SK-N-SH treated with all-trans-retinoic acid at 6 μM for 48 hours (cell line): ENCODE data around the gene PCDHGA1.
A peak's percentile ranks its signal among the peaks of the same experiment; 100 is the strongest.
"Not testable (repeated sequence)": the region's sequence is repeated elsewhere in the genome, so short reads cannot be mapped to it uniquely, and the experiment has no call there.

Experiments used
- ATAC-seq: fragments of 200-7000 bp; cut with Tn5 transposase; 3 replicates; pipeline ENCODE4 v1.9.1; 2020; ENCODE audit warnings: mild to moderate bottlenecking, moderate library complexity
- ARNTL ChIP-seq: fragments of 450-650 bp; formaldehyde crosslinking; IDR thresholded peaks from 2 replicates; pipeline ENCODE4 v1.5.0; 2020; ENCODE audit warnings: low read depth, mild to moderate bottlenecking, moderate library complexity, borderline replicate concordance
- BACH2 ChIP-seq: fragments of 250-450 bp; sonication (Bioruptor Pico); IDR thresholded peaks from 2 replicates; pipeline ENCODE4 v1.9.0; 2021; ENCODE audit warnings: mild to moderate bottlenecking, borderline replicate concordance
- CREB5 ChIP-seq: fragments of 250-450 bp; sonication (Bioruptor Pico); IDR thresholded peaks from 2 replicates; pipeline ENCODE4 v1.5.1; 2020; ENCODE audit warnings: low read depth, mild to moderate bottlenecking, moderate library complexity
- CSDC2 ChIP-seq: fragments of 250-450 bp; sonication (Bioruptor Pico); IDR thresholded peaks from 2 replicates; pipeline ENCODE4 v1.5.0; 2020; ENCODE audit warnings: mild to moderate bottlenecking, moderate library complexity
- CSRNP3 ChIP-seq: fragments of 250-450 bp; sonication (Bioruptor Pico); IDR thresholded peaks from 2 replicates; pipeline ENCODE4 v1.5.1; 2021; ENCODE audit warnings: mild to moderate bottlenecking, moderate library complexity
- ESRRG ChIP-seq: fragments of 250-450 bp; sonication (Bioruptor Pico); IDR thresholded peaks from 2 replicates; pipeline ENCODE4 v1.6.1; 2021; ENCODE audit warnings: mild to moderate bottlenecking
- GLIS3 ChIP-seq: fragments of 250-450 bp; sonication (Bioruptor Pico); IDR thresholded peaks from 2 replicates; pipeline ENCODE4 v1.5.0; 2020; ENCODE audit warnings: mild to moderate bottlenecking, moderate library complexity
- ISL1 ChIP-seq: fragments of 250-450 bp; sonication (Bioruptor Pico); IDR thresholded peaks from 2 replicates; pipeline ENCODE4 v2.1.2; 2022; ENCODE audit warnings: mild to moderate bottlenecking, moderate library complexity
- OSR1 ChIP-seq: fragments of 250-450 bp; sonication (Bioruptor Pico); IDR thresholded peaks from 2 replicates; pipeline ENCODE4 v1.8.0; 2022; ENCODE audit warnings: moderate library complexity, mild to moderate bottlenecking, inconsistent platforms
- PATZ1 ChIP-seq: fragments of 250-450 bp; sonication (Bioruptor Pico); IDR thresholded peaks from 2 replicates; pipeline ENCODE4 v1.8.0; 2020; ENCODE audit warnings: mild to moderate bottlenecking, moderate library complexity, borderline replicate concordance
- POU6F1 ChIP-seq: fragments of 250-450 bp; sonication (Bioruptor Pico); IDR thresholded peaks from 2 replicates; pipeline ENCODE4 v1.8.0; 2021; ENCODE audit warnings: low read depth, mild to moderate bottlenecking, moderate library complexity, borderline replicate concordance
- PPARA ChIP-seq: fragments of 250-450 bp; sonication (Bioruptor Pico); IDR thresholded peaks from 2 replicates; pipeline ENCODE4 v1.5.0; 2020; ENCODE audit warnings: mild to moderate bottlenecking, borderline replicate concordance
- RARB ChIP-seq: fragments of 250-450 bp; sonication (Bioruptor Pico); IDR thresholded peaks from 2 replicates; pipeline ENCODE4 v1.8.0; 2021; ENCODE audit warnings: mild to moderate bottlenecking, moderate library complexity
- SNAI2 ChIP-seq: fragments of 250-450 bp; sonication (Bioruptor Pico); IDR thresholded peaks from 2 replicates; pipeline ENCODE4 v1.5.0; 2020; ENCODE audit warnings: mild to moderate bottlenecking, moderate library complexity
- TCF4 ChIP-seq: fragments of 250-450 bp; sonication (Bioruptor Pico); IDR thresholded peaks from 2 replicates; pipeline ENCODE4 v1.8.0; 2021; ENCODE audit warnings: mild to moderate bottlenecking, moderate library complexity, borderline replicate concordance
- TOX ChIP-seq: fragments of 250-450 bp; sonication (Bioruptor Pico); IDR thresholded peaks from 2 replicates; pipeline ENCODE4 v1.8.0; 2021; ENCODE audit warnings: mild to moderate bottlenecking, moderate library complexity, borderline replicate concordance
- TSHZ2 ChIP-seq: fragments of 250-450 bp; sonication (Bioruptor Pico); IDR thresholded peaks from 2 replicates; pipeline ENCODE4 v1.5.0; 2020; ENCODE audit warnings: mild to moderate bottlenecking, moderate library complexity
- ZC3H10 ChIP-seq: fragments of 250-450 bp; sonication (Bioruptor Pico); IDR thresholded peaks from 2 replicates; pipeline ENCODE4 v1.5.1; 2021; ENCODE audit warnings: mild to moderate bottlenecking, moderate library complexity
- ZFP3 ChIP-seq: fragments of 250-450 bp; sonication (Bioruptor Pico); IDR thresholded peaks from 2 replicates; pipeline ENCODE4 v1.5.0; 2020; ENCODE audit warnings: mild to moderate bottlenecking, moderate library complexity
- ZFP30 ChIP-seq: fragments of 450-650 bp; formaldehyde crosslinking; IDR thresholded peaks from 2 replicates; pipeline ENCODE4 v1.5.0; 2022; ENCODE audit warnings: mild to moderate bottlenecking, moderate library complexity
- ZNF565 ChIP-seq: fragments of 450-650 bp; formaldehyde crosslinking; conservative IDR thresholded peaks from 2 replicates; pipeline ENCODE4 v1.5.0; 2020; ENCODE audit warnings: low read depth, mild to moderate bottlenecking, moderate library complexity
- ZNF70 ChIP-seq: fragments of 450-650 bp; formaldehyde crosslinking; IDR thresholded peaks from 2 replicates; pipeline ENCODE4 v1.5.0; 2020; ENCODE audit warnings: mild to moderate bottlenecking, moderate library complexity

The PCDHGA1 gene

GRCh38 chr5:141343953-141344463 is 13.7 kb downstream of the PCDHGA1 start (continued):
- no peak for TF ChIP-seq ZNF565 (CRISPR knock-in tag)
- no peak for TF ChIP-seq ISL1 (CRISPR knock-in tag)
- no peak for TF ChIP-seq POU6F1
- TF ChIP-seq, all 23 proteins: peak for 0

GRCh38 chr5:141345327-141345726 is 15.0 kb downstream of the PCDHGA1 start:
- ATAC-seq: no peak
- TF ChIP-seq ZC3H10 (CRISPR knock-in tag) (no peak), GLIS3 (CRISPR knock-in tag) (no peak), OSR1 (CRISPR knock-in tag) (no peak), ZNF565 (CRISPR knock-in tag) (no peak), CSDC2 (CRISPR knock-in tag) (no peak), ISL1 (CRISPR knock-in tag) (no peak)

- not testable (repeated sequence) for ATAC-seq
Measured at GRCh38 chr5:141346017-141346416, 15.7 kb downstream of the PCDHGA1 start.

GRCh38 chr5:141349917-141350619 is 19.8 kb downstream of the PCDHGA1 start, which contains the start of gene PCDHGB1:
Gene PCDHGB1, plus strand, starts transcription at chr5:141350099. Its CDS starts 162 bp downstream, at chr5:141350261.
- TF ChIP-seq CSDC2 (CRISPR knock-in tag) (no peak), CREB5 (CRISPR knock-in tag) (no peak), SNAI2 (CRISPR knock-in tag) (no peak), TSHZ2 (CRISPR knock-in tag) (no peak), ARNTL (CRISPR knock-in tag) (no peak), CSRNP3 (no peak), TOX (CRISPR knock-in tag) (no peak), GLIS3 (CRISPR knock-in tag) (no peak), ZNF70 (CRISPR knock-in tag) (no peak), PPARA (CRISPR knock-in tag) (no peak), TCF4 (no peak), ZNF565 (CRISPR knock-in tag) (no peak), BACH2 (CRISPR knock-in tag) (no peak), ZC3H10 (CRISPR knock-in tag) (no peak), ZFP30 (CRISPR knock-in tag) (no peak), PATZ1 (CRISPR knock-in tag) (no peak), RARB (CRISPR knock-in tag) (no peak), ESRRG (CRISPR knock-in tag) (no peak), ISL1 (CRISPR knock-in tag) (no peak), ZFP3 (no peak)

More at GRCh38 chr5:141349917-141350619, 19.8 kb downstream of the PCDHGA1 start, which contains the start of gene PCDHGB1:
- peak; percentile 27; the same call in 1 of the 3 replicates for ATAC-seq
